Stimulated activated CD4-positive, alpha-beta T cell treated with anti-CD3 and anti-CD28 coated beads, Interleukin-2, amount 100 ng/mL, for 4 hours (primary cell): ENCODE results near the gene DOCK4.

Experiments
- DNase-seq: peaks from one replicate; pipeline ENCODE4 v3.0.0-alpha.2; 2020; ENCODE audit warnings: low read depth

DOCK4 gene

GRCh38 chr7:112189691-112190090 is 16.5 kb downstream of the DOCK4 start:
- no peak for DNase-seq

GRCh38 chr7:112188257-112188656 is 17.9 kb downstream of the DOCK4 start:
- no peak for DNase-seq

GRCh38 chr7:112186300-112186699 is 19.9 kb downstream of the DOCK4 start:
- DNase-seq = no peak

- DNase-seq = no peak
Observed at GRCh38 chr7:112185005-112185834, 21.0 kb downstream of the DOCK4 start.

- DNase-seq = no peak
Observed at GRCh38 chr7:112184455-112184854, 21.7 kb downstream of the DOCK4 start.

- DNase-seq = no peak
Observed at GRCh38 chr7:112183266-112183665, 22.9 kb downstream of the DOCK4 start.

- no peak for DNase-seq
Observed at GRCh38 chr7:112182749-112183148, 23.4 kb downstream of the DOCK4 start.

GRCh38 chr7:112180223-112180622 is 26.0 kb downstream of the DOCK4 start:
- DNase-seq = no peak

GRCh38 chr7:112176693-112177415 is 29.3 kb downstream of the DOCK4 start:
- no peak for DNase-seq

- no peak for DNase-seq
Observed at GRCh38 chr7:112176241-112176640, 30.0 kb downstream of the DOCK4 start.

GRCh38 chr7:112174192-112174591 is 32.0 kb downstream of the DOCK4 start:
- DNase-seq = no peak

GRCh38 chr7:112173568-112173905 is 32.7 kb downstream of the DOCK4 start:
- no peak for DNase-seq

- DNase-seq = no peak
Observed at GRCh38 chr7:112172870-112173567, 33.2 kb downstream of the DOCK4 start.

- no peak for DNase-seq
Observed at GRCh38 chr7:112171673-112172072, 34.5 kb downstream of the DOCK4 start.

- DNase-seq = no peak
Observed at GRCh38 chr7:112168915-112169314, 37.3 kb downstream of the DOCK4 start.

GRCh38 chr7:112167147-112167546 is 39.1 kb downstream of the DOCK4 start:
- no peak for DNase-seq

GRCh38 chr7:112162784-112163506 is 43.3 kb downstream of the DOCK4 start:
- DNase-seq = no peak

GRCh38 chr7:112162142-112162766 is 43.9 kb downstream of the DOCK4 start:
- no peak for DNase-seq

GRCh38 chr7:112161253-112162141 is 44.7 kb downstream of the DOCK4 start:
- DNase-seq = no peak

- DNase-seq = no peak
Observed at GRCh38 chr7:112160771-112161150, 45.4 kb downstream of the DOCK4 start.
